ENCODE results near the gene ARL16.

ARL16 gene

DNA sequence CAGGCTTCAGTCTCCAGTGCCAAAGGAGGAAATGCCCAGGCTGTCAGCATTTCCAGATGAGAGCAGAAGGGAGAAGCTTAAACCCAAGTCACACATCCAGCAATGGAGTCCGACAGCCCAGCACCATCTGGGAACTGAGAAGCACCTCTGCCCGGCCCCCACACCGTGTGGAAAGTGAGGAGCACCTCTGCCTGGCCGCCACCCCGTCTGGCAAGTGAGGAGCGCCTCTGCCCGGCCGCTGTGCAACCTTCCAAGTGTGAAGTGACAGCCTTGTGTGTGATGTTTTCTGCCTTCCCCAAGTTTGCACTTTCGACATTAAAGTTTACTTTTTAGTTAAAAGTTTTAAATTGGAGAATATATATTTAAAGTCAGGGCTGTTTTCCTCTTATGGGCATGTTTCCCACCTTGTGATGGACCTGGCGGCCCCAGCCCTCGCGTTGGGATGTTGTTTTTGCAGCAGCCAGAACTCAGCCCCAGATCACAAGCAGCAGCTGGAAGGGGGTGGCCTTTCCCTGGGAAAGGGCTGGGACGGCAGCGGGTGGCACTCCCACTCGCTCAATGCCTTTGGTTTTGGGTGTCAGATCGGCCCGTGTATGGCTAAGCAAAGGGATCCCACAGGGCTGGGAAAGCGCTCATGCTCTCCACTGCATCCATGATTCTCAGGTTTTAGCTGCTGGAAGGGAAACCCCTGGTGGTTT lies 9.9 kb downstream of the ARL16 start:
- in situ Hi-C loops (cut with MboI; ENCODE audit: low sequenced_read_pairs): no loop called here

DNA sequence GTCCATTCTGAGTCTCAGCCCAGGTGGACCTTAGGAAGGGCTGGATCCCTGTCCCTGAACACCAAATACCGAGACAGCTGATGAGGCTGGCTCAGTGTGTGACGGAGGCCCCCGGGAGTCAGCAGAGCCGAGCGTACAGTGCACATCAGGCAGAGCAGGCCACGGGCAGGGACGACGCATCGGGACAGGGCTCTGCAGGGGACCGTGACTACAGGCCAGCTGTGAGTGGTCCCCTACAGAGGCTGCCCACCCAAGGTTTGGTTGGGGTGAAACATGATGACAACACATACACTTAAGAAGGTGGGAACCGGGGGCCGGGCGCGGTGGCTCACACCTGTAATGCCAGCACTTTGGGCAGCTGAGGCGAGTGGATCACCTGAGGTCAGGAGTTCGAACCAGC lies 10.6 kb downstream of the ARL16 start:
- in situ Hi-C loops (cut with MboI; ENCODE audit: low sequenced_read_pairs): no loop called here

DNA sequence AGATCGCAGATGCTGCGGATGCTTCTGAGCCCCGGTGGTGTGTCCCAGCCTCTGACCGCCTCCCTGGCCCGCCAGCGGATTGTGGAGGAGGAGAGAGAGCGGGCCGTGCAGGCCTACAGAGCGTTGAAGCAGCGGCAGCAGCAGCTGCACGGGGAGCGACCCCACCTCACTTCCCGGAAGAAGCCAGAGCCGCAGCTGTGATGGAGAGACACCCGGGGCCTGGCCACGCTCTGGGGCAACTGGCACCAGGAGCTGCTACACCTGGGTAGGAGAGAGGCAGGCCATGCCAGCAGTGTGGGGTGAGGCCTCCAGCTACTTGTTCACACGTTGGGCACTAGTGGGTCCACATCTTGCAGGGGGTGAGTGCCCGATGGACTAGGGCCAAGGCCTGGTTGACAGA lies 11.1 kb downstream of the ARL16 start:
- in situ Hi-C loops (cut with MboI; ENCODE audit: low sequenced_read_pairs): no loop called here

DNA sequence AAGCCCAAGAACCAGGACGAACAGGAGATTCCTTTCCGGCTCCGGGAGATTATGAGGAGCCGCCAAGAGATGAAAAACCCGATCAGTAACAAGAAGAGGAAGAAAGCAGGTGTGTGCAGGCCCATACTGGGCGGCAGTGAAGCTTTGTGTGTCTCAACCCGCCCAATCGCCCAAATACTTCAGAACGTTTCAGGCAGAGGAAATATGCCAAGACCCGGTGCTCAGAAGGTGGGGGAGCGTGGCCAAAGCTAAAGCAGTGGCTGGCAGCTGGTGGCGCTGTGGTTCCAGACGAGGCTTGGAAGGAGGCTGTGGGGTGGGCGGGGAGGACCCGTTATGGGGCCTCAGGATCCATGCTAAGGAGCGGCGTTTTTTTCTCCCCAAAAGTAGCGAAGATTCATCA lies 15.8 kb downstream of the ARL16 start:
- in situ Hi-C loops (cut with MboI; ENCODE audit: low sequenced_read_pairs): no loop called here

DNA sequence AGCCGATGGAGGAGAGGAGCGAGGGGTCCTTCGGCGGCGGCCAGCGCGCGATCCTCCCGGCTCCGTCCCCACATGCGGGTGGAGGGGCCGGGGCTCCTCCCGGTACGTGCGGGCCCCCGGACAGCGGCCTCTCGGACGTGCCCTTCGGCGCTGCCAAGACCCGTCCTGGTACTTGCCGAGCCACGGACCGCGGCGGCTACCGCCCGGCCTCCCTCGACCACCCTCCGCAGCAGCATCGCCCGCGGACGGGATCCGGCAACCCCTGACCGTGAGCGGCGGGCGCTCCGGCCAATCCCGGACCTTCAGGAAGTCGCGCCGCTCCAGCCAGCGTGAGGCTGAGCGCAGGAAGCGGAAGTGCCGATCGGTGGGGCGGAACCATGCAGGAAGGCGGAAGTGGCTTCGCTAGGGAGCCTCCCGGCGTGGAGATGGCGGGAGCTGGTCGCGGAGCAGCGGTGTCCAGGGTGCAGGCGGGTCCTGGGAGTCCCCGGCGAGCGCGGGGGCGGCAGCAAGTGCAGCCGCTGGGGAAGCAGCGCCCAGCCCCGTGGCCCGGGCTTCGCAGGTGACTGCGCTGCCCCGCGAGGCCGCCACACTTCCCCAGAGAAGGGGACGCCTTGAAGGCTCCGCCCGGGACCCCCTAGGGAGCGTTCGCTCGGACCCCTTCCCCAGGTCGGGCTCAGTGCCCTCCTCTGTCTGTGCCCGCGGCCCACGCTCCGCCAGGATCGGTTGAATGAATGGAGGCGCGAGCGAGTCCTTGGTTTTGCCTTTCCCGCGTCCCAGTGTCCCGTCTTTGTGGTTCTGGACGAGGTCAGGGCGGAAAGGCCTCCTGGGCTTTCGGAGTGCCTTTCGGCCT lies 17.0 kb downstream of the ARL16 start, which contains the start of the genes CCDC137 and OXLD1:
CCDC137 (plus strand) TSS at position 396 of the 850 bp plus-strand sequence; CDS start at position 426, 30 bp downstream.
OXLD1 (minus strand) TSS at position 264 of the 850 bp plus-strand sequence; CDS start at position 236, 28 bp downstream.
- in situ Hi-C loops (cut with MboI; ENCODE audit: low sequenced_read_pairs): no loop called here

DNA sequence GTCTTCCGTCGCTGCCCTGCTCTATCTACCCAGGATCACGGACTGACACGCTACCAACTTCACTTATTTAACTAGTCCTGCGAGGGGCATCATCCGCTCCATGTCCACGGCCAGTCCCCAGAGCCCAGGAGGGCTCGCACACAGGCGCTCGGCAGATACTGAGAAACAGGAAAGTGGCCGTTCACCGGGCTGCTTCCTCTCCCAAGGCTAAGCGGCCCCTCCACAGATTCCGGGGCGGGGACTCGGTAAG lies 17.6 kb downstream of the ARL16 start:
- in situ Hi-C loops (cut with MboI; ENCODE audit: low sequenced_read_pairs): no loop called here

DNA sequence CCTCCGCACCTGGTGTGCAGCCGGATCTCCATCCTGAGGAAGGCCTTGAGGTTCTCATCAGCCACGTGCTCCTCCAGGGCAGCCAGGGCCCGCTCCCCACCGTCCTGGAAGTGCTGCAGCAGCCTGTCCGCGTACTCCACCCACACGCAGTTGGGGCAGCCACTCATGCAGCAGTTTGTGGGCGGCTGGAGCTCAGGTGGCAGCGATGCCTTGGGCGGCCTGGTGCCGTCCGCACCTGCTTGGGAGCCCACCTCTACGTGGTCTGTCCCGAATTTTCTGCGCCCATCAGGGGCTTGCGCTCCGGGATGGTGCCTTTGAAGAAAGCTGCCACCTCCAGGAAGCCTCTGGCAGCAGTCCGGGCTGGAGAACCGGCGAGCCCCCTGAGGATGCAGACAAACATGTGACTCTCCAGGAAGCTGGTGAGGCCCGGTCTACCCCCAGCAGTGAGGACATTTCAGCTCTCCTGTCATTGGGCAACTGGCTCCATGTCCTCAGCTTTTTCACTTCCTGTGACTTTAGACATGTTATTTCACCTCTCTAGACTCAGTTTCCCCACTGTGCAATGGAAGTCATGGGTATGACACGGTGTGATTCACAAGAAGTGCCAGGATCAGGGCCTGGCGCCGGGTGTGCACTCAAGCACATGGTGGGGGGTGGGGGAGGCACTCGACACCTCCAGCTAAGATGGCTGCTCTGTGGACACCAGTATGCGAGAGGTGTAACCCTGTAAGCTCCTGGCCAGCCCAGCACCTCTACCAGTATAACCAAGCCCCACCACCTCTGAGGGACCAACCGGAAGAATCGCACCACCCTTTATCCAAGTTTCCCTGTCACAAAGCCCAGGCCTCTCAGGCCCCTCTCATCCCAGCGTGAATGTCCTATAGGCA lies 18.1 kb downstream of the ARL16 start:
- in situ Hi-C loops (cut with MboI; ENCODE audit: low sequenced_read_pairs): no loop called here

DNA sequence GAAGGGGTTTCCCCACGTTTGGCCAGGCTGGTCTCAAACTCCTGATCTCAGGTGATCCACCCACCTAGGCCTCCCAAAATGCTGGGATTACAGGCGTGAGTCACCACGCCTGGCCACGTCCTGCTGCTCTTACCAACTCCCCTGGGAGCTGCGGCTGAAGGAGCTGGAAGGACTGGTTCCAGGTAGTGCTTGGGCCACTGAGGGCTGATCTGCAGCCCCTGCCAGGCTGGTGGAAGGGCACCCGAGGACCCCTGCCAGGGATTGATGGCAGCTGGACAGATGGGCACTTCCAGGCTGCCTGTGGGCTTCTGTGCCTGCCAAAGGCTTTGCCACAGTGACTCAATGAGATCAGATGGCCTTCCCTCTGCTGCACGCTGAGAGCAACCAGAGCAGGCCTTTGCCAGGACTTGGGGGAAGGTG lies 19.5 kb downstream of the ARL16 start:
- in situ Hi-C loops (cut with MboI; ENCODE audit: low sequenced_read_pairs): no loop called here

DNA sequence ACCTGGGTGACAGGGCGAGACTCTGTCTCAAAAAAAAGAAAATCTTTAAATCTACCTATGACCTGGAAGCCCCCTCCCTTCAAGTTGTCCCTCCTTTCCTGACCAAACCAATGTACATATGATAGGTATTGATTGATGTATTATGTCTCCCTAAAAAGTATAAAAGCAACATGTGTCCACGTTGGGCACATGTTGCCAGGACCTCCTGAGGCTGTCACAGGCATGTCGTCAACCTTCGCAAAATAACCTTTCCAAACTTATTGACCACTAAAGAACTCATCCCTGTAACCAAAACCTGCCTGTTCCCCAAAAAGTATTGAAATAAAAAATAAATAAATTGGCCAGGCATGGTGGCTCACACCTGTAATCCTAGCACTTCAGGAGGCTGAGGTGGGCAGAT lies 21.6 kb downstream of the ARL16 start:
- in situ Hi-C loops (cut with MboI; ENCODE audit: low sequenced_read_pairs): no loop called here

DNA sequence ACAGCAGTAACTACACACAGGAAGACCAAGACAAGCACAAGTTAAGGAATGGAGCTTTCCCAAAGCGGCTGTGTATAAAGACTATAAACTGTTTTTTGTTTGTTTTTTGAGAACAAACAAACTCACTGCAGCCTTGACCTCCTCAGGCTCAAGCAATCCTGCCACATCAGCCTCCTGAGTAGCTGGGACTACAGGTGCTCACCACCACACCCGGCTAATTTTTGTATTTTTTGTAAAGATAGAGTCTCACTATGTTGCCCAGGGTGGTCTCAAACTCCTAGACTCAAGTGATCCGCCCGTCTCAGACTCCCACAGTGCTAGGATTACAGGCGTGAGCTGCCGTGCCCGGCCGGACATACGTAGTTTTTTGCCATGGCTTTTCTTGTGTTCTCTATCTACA lies 23.2 kb downstream of the ARL16 start:
- in situ Hi-C loops (cut with MboI; ENCODE audit: low sequenced_read_pairs): no loop called here

DNA sequence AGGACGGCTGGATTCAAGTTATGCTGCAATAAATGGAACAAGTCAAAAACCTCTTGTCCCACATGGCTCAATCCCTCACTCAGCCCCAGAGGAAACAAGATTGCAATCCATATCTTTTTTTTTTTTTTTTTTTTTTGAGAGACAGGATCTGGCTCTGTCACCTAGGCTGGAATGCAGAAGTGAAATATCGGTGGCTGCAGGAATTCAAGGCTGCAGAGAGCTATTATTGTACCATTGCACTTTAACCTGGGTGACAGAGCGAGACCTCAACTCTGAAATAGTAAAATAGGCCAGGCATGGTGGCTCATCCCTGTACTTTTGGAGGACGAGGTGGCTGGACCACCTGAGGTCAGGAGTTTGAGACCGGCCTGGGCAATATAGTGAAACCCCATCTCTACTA lies 24.6 kb downstream of the ARL16 start:
- in situ Hi-C loops (cut with MboI; ENCODE audit: low sequenced_read_pairs): no loop called here

DNA sequence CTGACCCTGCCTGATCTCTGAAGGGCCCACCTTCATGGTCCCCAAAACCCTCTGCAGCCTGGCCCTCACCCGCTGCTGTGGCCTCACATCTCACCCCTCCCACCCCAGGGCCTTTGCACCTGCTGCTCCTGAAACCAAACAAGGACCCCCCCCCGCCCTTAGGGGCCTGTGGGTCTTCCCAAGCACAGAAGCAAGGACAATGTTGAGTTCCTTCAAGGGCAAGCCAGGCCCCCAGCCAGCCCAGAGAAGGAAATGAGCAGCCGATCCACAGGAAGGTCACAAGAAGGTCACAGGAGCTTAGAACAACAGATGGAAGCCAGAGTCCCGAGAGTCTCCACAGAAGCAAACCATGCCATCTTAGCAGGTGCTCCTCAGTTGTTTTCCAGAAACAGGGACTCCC lies 26.8 kb downstream of the ARL16 start:
- in situ Hi-C loops (cut with MboI; ENCODE audit: low sequenced_read_pairs): no loop called here

DNA sequence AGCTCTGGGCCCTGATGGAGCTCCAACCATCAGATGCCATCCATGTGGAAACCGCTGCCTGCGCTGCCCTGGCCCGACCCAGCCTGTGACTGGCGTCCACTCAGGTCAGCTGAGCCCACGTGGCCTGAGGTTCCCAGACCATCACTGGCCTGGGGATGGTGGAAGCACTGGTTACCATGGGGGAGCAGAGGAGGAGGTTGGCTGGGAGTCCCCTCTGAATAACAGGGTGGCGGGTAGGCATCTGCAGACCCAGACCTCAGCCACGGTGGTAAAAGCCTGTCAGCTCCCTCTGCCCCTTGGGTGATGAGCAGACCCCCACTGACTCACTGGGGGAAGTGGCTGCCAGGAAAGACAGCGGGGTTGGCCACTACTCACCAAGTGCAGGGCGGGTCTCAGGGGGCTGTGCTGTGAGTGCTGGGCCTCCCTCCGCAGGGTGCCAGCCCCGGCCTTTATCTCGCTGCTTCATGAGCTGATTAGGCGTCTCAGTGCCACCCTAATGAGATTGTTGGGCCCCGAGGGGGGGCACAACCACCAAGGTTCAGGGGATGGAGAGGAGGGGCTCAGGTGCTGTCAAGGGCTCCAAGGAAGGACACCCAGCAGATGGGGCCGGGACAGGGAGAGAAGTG lies 27.4 kb downstream of the ARL16 start, which contains the start of gene PDE6G:
PDE6G (minus strand) TSS at position 425 of the 626 bp plus-strand sequence. CDS start 3,237 bp downstream, outside the sequence.
- in situ Hi-C loops (cut with MboI; ENCODE audit: low sequenced_read_pairs): no loop called here

DNA sequence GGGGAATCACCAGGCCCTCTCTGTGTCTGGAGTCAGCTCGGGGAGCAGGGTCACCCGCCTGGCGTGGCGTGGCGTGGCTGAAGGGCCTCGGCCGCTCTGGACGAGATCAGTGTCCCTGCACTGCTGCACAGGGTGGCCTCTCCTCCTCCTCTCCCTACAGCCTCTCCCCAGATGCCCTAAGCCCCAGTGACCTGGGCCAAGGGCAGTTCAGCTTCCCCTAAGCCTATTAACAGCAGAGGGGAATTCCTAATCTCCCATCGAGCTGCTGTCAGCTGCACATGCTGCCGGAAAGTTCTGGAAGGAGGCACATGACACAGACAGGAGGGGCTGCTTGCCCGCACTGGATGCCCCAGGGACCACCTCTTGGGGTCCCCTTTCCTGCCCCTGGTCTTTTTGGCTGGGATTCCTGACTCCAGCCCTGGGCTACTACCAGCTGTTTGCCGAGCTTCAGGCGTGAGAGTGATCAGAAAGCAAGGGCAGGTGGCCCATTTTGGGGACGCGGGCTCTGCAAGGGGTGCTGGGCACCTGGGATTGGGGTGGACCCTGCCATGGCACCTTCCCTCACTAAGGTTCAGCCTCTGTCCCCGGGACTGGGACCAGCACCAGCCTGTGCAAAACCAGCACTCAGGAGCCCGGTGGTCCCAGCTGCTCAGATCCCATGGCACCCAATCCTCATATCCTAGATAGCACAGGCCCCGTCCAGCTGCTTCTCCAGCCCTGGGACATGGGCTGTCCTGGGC lies 28.0 kb downstream of the ARL16 start:
- in situ Hi-C loops (cut with MboI; ENCODE audit: low sequenced_read_pairs): no loop called here

DNA sequence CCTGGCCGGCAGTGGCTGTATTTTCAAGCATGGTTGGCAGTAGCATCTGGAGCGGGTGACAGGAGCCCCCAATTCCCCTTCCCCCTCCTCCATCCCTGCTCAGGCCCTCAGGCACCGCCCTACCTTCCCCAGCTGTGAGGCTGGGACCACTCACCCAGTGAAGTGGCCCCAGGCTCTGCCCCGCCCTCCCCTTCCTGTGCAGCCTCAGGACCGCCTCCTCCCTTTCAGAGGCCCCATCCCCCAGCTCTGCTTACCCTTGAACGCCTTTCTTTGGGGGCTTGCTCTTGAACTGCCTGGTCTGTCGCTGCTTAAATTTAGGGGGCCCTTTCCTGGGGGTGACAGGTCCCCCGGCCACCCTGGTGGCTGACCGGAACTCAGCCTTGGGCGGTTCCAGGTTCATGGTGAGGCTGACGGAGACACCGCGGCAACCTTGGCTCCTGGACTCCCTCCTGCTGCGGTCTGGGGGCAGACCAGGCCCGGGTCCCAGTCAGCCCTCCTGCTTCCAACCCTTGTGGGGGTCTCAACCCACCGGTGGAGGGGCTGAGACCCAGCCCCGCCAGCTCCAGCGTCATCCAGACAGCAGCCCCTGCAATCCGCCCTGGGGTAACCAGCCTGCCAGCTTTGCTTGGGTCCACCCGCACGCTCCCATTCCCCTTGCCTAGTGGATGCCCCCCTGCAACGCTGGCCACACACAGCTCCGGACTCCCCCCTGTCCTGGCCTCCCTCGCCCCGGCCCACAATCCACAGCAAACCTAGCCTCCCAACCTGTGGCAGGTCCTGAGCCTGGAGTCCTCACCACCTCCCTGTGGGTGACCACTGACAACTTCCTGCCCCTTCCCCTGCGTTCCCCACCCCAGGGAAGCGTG lies 30.5 kb downstream of the ARL16 start:
- in situ Hi-C loops (cut with MboI; ENCODE audit: low sequenced_read_pairs): no loop called here

DNA sequence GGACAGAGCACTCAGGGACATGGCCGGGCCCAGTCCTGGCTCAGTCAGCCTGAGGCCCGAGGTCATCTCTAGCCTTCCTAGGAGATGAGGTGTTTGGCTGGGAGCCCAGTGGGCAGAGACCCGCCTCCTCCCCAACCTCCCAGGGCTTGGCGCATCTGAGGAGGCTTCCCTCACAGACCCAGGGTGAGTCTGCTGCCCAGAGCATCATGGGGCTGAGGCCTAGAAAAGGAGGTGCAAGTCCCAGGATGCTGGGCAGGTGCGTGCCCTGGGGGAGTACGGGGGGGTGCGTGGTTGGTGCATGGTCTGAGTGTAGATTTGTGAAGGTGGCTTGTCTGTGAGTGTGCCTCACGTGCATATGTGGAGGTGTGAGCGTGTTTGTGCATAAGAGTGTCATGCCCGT lies 31.9 kb downstream of the ARL16 start:
- in situ Hi-C loops (cut with MboI; ENCODE audit: low sequenced_read_pairs): no loop called here

DNA sequence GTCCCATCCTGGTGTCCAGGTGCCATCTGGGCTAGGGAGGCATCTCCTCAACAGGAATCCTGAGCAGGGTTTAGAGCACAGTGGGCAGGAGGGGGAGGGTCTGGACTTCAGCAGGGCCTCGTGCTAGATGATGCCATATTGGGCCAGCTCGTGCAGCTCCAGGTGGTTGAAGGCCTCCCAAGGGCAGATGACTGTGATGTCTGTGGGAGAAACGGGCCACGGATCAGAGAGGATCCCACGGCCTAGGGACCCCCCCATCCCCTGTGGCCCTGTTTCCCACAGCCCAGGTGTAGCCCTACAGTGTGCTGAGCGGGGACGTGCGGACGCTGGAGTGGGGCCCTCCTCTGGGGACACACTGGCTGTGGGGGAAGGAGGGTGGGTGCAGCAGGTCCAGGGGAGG lies 32.6 kb downstream of the ARL16 start:
- in situ Hi-C loops (cut with MboI; ENCODE audit: low sequenced_read_pairs): no loop called here

DNA sequence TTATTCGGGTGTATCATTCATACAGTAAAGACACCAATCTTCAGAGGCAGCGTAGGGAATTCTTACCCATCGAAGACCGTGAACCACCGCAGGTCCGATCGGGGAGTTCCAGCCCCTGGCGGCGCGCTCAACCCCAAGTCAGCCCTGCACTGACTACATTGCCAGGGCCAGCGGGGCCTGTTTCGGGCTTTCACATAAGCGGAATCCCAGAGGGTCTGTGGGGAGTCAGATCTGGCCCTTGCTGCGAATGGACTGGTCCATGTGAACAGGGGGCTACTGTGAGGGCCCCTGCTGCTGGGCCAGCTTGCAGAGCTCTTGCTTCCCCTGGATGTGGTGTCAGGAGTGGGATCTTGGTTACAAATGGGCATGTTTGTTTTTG lies 34.9 kb downstream of the ARL16 start:
- in situ Hi-C loops (cut with MboI; ENCODE audit: low sequenced_read_pairs): no loop called here

DNA sequence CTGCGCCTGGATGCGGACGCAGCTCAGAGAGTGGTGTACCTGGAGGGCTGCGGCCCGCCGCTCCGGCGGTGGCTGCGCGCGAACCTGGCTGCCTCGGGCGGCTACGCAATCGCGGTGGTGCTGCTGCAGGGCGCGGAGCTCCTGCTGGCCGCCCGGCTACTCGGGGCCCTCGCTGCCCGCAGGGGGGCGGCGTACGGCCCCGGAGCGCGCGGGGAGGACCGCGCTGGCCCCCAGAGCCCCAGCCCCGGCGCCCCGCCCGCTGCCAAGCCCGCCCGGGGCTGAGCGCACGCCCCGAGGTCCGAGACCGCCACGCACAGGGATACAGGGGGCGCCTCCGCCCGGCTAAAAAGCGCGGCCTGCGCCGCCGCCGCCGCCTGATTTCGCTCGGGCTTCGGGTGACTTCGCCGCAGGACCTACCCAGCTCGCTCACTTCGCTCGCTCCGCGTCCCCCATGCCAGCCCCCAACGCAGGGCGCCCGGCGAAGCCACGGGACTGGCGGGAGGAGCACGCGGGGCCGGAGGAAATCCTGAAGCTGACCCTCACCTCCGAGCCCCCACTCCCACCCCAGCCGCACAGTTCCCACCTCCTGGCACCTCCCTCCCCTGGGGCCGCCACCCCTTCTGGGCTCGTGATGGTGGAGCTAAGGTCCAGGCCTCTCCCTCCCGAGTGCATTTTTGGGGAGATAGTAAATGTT lies 35.4 kb downstream of the ARL16 start:
- in situ Hi-C loops (cut with MboI; ENCODE audit: low sequenced_read_pairs): no loop called here

Data from HL-60/S4 treated with phorbol 12-myristate 13-acetate at 8.2 ng/mL for 4 days and 3 days (cell line).